ENCODE results near the gene NCOA3.

Gene NCOA3

DNA sequence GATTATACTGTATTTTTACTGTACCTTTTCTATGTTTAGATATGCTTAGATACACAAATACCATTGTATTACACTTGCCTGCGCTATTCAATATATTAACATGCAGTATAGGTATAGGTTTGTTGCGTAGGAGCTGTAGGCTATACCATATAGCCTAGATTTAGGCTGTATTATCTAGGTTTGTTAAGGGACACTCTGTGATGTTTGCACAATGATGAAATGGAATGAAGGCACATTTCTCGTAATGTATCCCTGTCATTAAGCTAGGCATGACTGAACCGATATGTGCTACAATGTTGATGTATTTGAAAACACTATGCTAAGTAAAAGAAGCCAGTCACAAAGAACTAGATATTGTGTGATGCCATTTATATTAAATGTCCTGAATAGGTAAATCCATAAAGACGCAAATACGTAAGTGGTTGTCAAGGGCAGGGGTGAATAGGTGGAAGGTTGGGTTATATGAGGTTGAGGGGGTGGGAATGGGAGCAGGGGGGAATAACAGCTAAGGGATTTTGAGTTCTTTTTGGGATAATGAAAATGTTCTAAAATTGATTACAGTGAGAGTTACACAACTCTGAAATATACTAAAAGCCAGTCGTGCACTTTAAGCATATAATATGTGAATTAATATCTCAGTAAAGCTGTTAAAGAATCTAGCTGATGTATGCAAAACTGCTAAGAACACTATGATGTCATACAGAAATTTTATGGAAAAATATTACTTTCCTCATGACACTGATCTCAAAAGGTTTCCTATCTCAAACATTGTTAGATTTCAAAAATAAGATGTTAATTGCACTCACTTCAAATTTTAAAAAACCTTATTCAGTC, 97.4 kb downstream of the NCOA3 start:
- no peak overlapping the region for H3K4me3 ChIP-seq (ENCODE audit: low read length)
- peaks cover 2% of the 10 kb centered on the region; the same call in 1 of the 2 replicates for H3K4me1 ChIP-seq (ENCODE audit: insufficient read depth, low read length)
- H3K27ac ChIP-seq (ENCODE audit: low read length) = no peak overlapping the region
- no peak overlapping the region for H3K9ac ChIP-seq (ENCODE audit: low read depth, low read length)
- H3K27me3 ChIP-seq (ENCODE audit: insufficient read depth, low read length) = no peaks in the 10 kb centered on the region
- H3K36me3 ChIP-seq (ENCODE audit: insufficient read depth, low read depth, low read length) = no peaks in the 10 kb centered on the region
- H3K9me3 ChIP-seq (ENCODE audit: insufficient read depth, low read depth, low read length) = no peaks in the 10 kb centered on the region

- Histone ChIP-seq H3K27ac (ENCODE audit: low read length) (no peak overlapping the region), H3K4me1 (ENCODE audit: insufficient read depth, low read length) (peaks cover 3% of the 10 kb centered on the region; the same call in 1 of the 2 replicates)
These were observed 99.4 kb downstream of the NCOA3 start for GRCh38 chr20:47600967-47601547.

DNA sequence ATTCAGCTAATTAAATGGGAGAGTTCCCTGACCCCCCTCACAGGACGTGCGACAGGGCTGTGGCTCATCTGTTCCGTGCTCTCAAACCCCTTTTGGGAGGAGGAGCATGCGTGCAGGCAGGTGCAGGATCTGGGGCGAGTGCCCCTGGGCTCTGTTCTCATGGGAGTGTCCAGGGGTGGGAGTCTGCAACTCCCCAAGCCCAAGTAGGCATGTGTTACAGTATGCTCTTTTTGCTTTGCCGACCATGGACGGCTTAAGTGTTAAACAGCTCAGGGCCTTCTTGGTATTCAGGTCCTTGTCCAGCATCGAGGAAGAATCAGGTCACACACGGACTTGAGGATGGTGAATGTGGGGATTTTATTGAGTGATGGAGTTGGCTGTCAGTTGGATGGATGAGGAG, 101.6 kb downstream of the NCOA3 start:
- no peaks in the 10 kb centered on the region for H3K27me3 ChIP-seq (ENCODE audit: insufficient read depth, low read length)
- H3K4me3 ChIP-seq (ENCODE audit: low read length) = no peak overlapping the region
- no peak overlapping the region for H3K9ac ChIP-seq (ENCODE audit: low read depth, low read length)
- H3K27ac ChIP-seq (ENCODE audit: low read length) = no peak overlapping the region
- no peaks in the 10 kb centered on the region for H3K36me3 ChIP-seq (ENCODE audit: insufficient read depth, low read depth, low read length)
- H3K9me3 ChIP-seq (ENCODE audit: insufficient read depth, low read depth, low read length) = no peaks in the 10 kb centered on the region
- H3K4me1 ChIP-seq (ENCODE audit: insufficient read depth, low read length) = peaks cover 3% of the 10 kb centered on the region; the same call in 1 of the 2 replicates

More at GRCh38 chr20:47600967-47601547, 99.4 kb downstream of the NCOA3 start:
- Histone ChIP-seq H3K4me3 (ENCODE audit: low read length) (no peak overlapping the region), H3K36me3 (ENCODE audit: insufficient read depth, low read depth, low read length) (no peaks in the 10 kb centered on the region), H3K9me3 (ENCODE audit: insufficient read depth, low read depth, low read length) (no peaks in the 10 kb centered on the region), H3K9ac (ENCODE audit: low read depth, low read length) (no peak overlapping the region), H3K27me3 (ENCODE audit: insufficient read depth, low read length) (no peaks in the 10 kb centered on the region)

DNA sequence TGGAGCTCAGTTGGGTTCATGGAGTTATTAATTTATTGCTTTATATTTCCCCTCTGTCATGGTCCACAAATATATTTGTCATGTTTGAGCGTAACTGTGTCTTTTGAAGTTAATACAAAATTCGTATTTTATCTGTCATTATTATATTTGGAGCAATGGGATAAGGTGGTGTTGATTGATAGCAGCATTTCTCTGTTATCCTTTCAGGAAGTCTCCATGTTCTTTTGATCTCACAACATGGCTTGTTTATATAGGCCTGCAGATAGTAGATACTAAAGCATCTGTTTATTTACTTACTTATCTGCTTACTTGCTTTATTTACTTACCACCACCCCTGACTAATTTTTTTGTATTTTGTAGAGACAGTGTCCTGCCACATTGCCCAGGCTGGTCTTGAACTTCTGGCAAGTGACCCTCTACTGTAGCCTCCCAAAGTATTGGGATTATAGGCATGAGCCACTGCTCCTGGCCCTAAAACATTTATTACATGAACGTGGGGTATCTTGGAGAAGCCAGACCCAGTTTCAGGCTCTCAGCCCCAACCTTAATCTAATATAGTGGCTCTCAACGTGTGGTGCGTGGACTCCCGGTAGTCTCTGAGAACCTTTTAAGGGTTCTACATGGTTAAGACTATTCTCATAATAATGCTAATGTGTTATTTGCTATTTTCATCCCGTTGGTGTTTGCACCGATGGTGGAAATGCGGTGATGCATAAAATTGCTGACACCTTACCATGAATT, 104.2 kb downstream of the NCOA3 start:
- no peak overlapping the region for H3K9ac ChIP-seq (ENCODE audit: low read depth, low read length)
- H3K27ac ChIP-seq (ENCODE audit: low read length) = no peak overlapping the region
- H3K4me1 ChIP-seq (ENCODE audit: insufficient read depth, low read length) = peaks cover 3% of the 10 kb centered on the region; the same call in 1 of the 2 replicates

GRCh38 chr20:47606414-47606982, 104.8 kb downstream of the NCOA3 start:
- H3K4me1 ChIP-seq (ENCODE audit: insufficient read depth, low read length) = peaks cover 3% of the 10 kb centered on the region; the same call in 1 of the 2 replicates
- no peaks in the 10 kb centered on the region for H3K9me3 ChIP-seq (ENCODE audit: insufficient read depth, low read depth, low read length)
- no peaks in the 10 kb centered on the region for H3K27me3 ChIP-seq (ENCODE audit: insufficient read depth, low read length)
- H3K9ac ChIP-seq (ENCODE audit: low read depth, low read length) = no peak overlapping the region
- no peaks in the 10 kb centered on the region for H3K36me3 ChIP-seq (ENCODE audit: insufficient read depth, low read depth, low read length)
- no peak overlapping the region for H3K27ac ChIP-seq (ENCODE audit: low read length)
- no peak overlapping the region for H3K4me3 ChIP-seq (ENCODE audit: low read length)

More for the DNA sequence above, 104.2 kb downstream of the NCOA3 start:
- no peaks in the 10 kb centered on the region for H3K36me3 ChIP-seq (ENCODE audit: insufficient read depth, low read depth, low read length)
- H3K27me3 ChIP-seq (ENCODE audit: insufficient read depth, low read length) = no peaks in the 10 kb centered on the region
- H3K9me3 ChIP-seq (ENCODE audit: insufficient read depth, low read depth, low read length) = no peaks in the 10 kb centered on the region
- H3K4me3 ChIP-seq (ENCODE audit: low read length) = no peak overlapping the region

GRCh38 chr20:47606983-47607613, 105.4 kb downstream of the NCOA3 start:
- H3K9ac ChIP-seq (ENCODE audit: low read depth, low read length) = no peak overlapping the region
- H3K27ac ChIP-seq (ENCODE audit: low read length) = no peak overlapping the region
- H3K9me3 ChIP-seq (ENCODE audit: insufficient read depth, low read depth, low read length) = no peaks in the 10 kb centered on the region
- H3K27me3 ChIP-seq (ENCODE audit: insufficient read depth, low read length) = no peaks in the 10 kb centered on the region
- H3K36me3 ChIP-seq (ENCODE audit: insufficient read depth, low read depth, low read length) = no peaks in the 10 kb centered on the region
- H3K4me3 ChIP-seq (ENCODE audit: low read length) = no peak overlapping the region
- peaks cover 3% of the 10 kb centered on the region; the same call in 1 of the 2 replicates for H3K4me1 ChIP-seq (ENCODE audit: insufficient read depth, low read length)

- no peak overlapping the region for H3K9ac ChIP-seq (ENCODE audit: low read depth, low read length)
- peaks cover 2% of the 10 kb centered on the region; the same call in 1 of the 2 replicates for H3K4me1 ChIP-seq (ENCODE audit: insufficient read depth, low read length)
- no peaks in the 10 kb centered on the region for H3K9me3 ChIP-seq (ENCODE audit: insufficient read depth, low read depth, low read length)
- no peak overlapping the region for H3K27ac ChIP-seq (ENCODE audit: low read length)
- H3K27me3 ChIP-seq (ENCODE audit: insufficient read depth, low read length) = no peaks in the 10 kb centered on the region
- no peak overlapping the region for H3K4me3 ChIP-seq (ENCODE audit: low read length)
- no peaks in the 10 kb centered on the region for H3K36me3 ChIP-seq (ENCODE audit: insufficient read depth, low read depth, low read length)
These were observed 107.3 kb downstream of the NCOA3 start for GRCh38 chr20:47609001-47609400.

- Histone ChIP-seq H3K4me3 (ENCODE audit: low read length) (no peak overlapping the region), H3K36me3 (ENCODE audit: insufficient read depth, low read depth, low read length) (no peaks in the 10 kb centered on the region), H3K9me3 (ENCODE audit: insufficient read depth, low read depth, low read length) (no peaks in the 10 kb centered on the region), H3K4me1 (ENCODE audit: insufficient read depth, low read length) (no peaks in the 10 kb centered on the region), H3K27ac (ENCODE audit: low read length) (no peak overlapping the region), H3K27me3 (ENCODE audit: insufficient read depth, low read length) (no peaks in the 10 kb centered on the region), H3K9ac (ENCODE audit: low read depth, low read length) (no peak overlapping the region)
These were observed 108.7 kb downstream of the NCOA3 start for GRCh38 chr20:47610247-47610944.

GRCh38 chr20:47610945-47611250, 109.2 kb downstream of the NCOA3 start:
- Histone ChIP-seq H3K27ac (ENCODE audit: low read length) (no peak overlapping the region), H3K27me3 (ENCODE audit: insufficient read depth, low read length) (no peaks in the 10 kb centered on the region), H3K4me3 (ENCODE audit: low read length) (no peak overlapping the region), H3K4me1 (ENCODE audit: insufficient read depth, low read length) (no peaks in the 10 kb centered on the region), H3K9ac (ENCODE audit: low read depth, low read length) (no peak overlapping the region), H3K36me3 (ENCODE audit: insufficient read depth, low read depth, low read length) (no peaks in the 10 kb centered on the region), H3K9me3 (ENCODE audit: insufficient read depth, low read depth, low read length) (no peaks in the 10 kb centered on the region)

GRCh38 chr20:47611785-47612184, 110.1 kb downstream of the NCOA3 start:
- H3K36me3 ChIP-seq (ENCODE audit: insufficient read depth, low read depth, low read length) = no peaks in the 10 kb centered on the region
- H3K4me1 ChIP-seq (ENCODE audit: insufficient read depth, low read length) = no peaks in the 10 kb centered on the region
- H3K9ac ChIP-seq (ENCODE audit: low read depth, low read length) = no peak overlapping the region
- H3K27me3 ChIP-seq (ENCODE audit: insufficient read depth, low read length) = no peaks in the 10 kb centered on the region
- no peak overlapping the region for H3K27ac ChIP-seq (ENCODE audit: low read length)
- no peak overlapping the region for H3K4me3 ChIP-seq (ENCODE audit: low read length)
- no peaks in the 10 kb centered on the region for H3K9me3 ChIP-seq (ENCODE audit: insufficient read depth, low read depth, low read length)

DNA sequence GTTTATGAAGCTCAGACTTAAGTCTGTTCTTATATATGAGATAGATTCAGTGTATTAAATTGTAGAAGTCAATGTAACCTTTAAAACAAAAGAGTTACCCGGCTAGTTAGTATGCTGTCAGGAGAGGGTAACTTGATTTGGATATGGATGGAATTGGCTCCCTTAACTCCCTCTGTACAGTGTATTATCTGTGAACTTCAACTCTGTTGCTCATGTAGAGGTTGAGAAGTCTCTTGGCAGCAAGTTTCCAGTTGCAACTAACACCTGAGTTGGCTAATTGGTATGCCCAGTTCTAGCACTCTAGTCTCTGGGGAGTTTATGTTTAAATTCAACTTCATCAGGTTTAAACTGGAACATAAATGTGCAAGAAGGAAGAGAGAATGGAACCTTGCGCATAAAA, 111.0 kb downstream of the NCOA3 start:
- no peak overlapping the region for H3K4me3 ChIP-seq (ENCODE audit: low read length)
- H3K36me3 ChIP-seq (ENCODE audit: insufficient read depth, low read depth, low read length) = no peaks in the 10 kb centered on the region
- no peaks in the 10 kb centered on the region for H3K9me3 ChIP-seq (ENCODE audit: insufficient read depth, low read depth, low read length)
- H3K4me1 ChIP-seq (ENCODE audit: insufficient read depth, low read length) = no peaks in the 10 kb centered on the region
- H3K27me3 ChIP-seq (ENCODE audit: insufficient read depth, low read length) = no peaks in the 10 kb centered on the region
- H3K27ac ChIP-seq (ENCODE audit: low read length) = no peak overlapping the region
- no peak overlapping the region for H3K9ac ChIP-seq (ENCODE audit: low read depth, low read length)
